Dermis blood vessel endothelial cell (primary cell): Measurements from ENCODE around the gene NEAT1. TPM values are rescaled to one million over a fixed set of nuclear protein-coding genes. Genes with fewer than 3 reads are reported as not detected.
"Not testable (repeated sequence)": the region's sequence is repeated elsewhere in the genome, so short reads cannot be mapped to it uniquely, and the experiment has no call there.

Source experiments
- DNase-seq: peaks from one replicate; pipeline ENCODE4 v3.0.0; 2010
- total RNA-seq: library from RNA; depleted of rRNA; stranded (reverse); fragments of >200 nt; gene quantifications from 2 replicates; pipeline ENCODE4 v1.2.3, GENCODE V29; 2014

Gene NEAT1
- total RNA-seq, 1 donor from 2014 or later, result 189 TPM

DNA sequence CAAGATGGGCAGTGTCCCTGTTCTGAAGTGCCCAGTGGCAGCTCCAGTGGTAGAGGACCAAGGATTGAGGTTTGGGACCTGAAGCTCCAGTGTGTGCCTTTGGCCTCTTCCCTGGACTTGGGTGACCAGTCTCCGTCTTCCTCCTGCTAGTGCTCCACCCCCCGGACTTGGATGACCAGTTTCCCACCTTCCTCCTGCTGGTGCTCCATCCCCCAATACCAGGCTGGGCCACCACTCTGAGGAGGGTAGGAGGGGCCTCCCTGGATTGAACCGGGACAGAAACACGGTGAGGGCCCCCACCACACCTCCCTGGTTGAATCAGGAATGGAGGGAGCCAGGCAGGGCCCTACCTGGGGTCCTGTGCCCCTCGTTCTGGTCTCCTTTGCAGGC, 10.9 kb upstream of the NEAT1 start:
- DNase-seq, result no peak

DNA sequence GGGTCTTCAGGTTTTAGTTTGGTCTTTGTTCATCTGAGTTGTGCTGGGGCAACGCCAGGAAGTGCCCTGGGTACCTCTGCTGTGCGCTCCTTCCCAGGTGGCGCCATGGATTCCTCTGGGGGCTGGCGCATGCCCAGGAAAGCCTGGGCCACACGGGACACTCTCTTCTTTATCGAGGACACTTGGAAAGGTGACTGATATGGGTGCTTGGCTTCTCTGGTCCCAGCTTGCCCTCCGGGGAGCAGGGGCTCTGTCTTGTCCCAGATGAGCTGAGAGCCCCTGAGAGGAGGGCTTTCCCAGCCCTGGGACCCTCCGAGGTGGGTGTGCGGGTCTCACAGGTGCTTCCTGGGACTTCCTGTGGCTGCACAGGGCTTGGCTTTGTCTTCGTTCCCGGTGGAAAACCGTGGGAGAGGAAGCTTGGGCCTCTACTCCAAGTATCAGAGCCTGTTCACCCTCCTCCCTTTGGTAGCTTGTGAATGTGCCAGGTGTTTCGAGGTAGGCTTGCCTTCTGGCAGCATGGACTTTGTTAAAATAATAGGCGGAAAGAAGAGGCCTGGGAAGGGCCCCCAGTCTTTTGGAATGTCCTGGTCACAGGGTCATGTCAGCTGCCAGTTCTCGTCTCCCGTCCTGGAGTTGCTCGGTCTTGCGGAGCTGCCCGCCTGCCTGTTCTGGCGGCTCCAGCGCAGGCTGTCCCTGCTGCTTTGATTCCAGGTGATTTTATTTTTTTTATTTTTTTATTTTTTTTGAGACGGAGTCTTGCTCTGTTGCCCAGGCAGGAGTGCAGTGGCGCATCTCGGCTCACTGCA, 10.1 kb upstream of the NEAT1 start:
- DNase-seq, result no peak

DNA sequence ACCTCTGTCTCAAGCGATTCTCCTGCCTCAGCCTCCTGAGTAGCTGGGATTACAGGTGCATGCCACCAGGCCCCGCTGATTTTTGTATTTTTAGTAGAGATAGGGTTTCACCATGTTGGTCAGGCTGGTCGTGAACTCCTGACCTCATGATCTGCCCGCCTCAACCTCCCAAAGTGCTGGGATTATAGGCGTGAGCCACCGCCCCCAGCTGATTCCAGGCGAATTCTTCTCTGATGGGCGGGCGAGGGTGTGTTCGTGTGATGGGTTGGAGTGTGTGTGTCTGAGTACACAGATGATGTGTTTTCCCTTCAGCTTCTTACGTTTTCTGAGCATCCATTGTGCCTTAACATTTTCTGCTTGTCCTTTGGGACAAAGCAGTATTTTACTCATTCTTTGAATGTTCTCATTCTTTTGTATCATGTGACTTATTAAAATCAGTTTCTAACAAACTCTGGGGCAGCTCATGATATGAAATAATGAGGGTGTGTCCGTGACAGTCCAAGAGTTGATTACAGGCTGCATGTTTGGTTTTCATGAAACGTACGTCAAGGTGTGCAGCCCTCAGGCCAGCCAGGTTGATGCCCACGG, 9.4 kb upstream of the NEAT1 start:
- DNase-seq, result not testable (repeated sequence)

DNA sequence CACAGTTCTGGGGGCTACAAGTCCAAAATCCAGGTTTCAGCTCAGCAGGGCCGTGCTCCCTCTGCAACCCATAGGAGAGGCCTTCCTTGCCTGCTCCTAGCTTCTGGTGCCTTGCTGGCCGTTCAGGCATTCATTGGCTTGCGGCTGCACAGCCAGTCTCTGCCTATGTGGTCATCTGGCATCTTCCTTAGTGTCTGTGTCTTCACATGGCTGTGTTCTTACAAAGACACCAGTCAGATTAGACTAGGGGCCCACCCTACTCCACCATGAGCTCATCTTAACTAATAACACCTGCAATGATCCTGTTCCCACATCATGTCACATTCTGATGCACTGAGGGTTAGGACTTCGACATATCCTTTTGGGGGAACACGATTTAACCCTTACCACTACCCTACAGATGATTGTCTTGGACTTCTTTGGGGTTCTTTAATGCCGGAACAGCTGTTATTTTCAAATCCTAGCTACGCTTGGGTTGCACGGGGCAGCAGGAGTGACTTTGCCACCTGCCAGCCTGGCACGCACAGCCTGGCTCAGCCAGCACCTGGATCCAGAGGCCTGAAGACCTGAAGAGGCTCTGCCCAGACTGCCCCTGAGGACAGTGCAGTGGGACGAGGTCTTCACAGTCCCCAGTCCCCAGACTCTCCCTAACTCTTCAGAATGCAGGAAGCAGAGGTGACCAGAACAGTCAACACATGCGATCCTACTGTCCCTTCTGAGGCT, 7.7 kb upstream of the NEAT1 start:
- no peak for DNase-seq

DNA sequence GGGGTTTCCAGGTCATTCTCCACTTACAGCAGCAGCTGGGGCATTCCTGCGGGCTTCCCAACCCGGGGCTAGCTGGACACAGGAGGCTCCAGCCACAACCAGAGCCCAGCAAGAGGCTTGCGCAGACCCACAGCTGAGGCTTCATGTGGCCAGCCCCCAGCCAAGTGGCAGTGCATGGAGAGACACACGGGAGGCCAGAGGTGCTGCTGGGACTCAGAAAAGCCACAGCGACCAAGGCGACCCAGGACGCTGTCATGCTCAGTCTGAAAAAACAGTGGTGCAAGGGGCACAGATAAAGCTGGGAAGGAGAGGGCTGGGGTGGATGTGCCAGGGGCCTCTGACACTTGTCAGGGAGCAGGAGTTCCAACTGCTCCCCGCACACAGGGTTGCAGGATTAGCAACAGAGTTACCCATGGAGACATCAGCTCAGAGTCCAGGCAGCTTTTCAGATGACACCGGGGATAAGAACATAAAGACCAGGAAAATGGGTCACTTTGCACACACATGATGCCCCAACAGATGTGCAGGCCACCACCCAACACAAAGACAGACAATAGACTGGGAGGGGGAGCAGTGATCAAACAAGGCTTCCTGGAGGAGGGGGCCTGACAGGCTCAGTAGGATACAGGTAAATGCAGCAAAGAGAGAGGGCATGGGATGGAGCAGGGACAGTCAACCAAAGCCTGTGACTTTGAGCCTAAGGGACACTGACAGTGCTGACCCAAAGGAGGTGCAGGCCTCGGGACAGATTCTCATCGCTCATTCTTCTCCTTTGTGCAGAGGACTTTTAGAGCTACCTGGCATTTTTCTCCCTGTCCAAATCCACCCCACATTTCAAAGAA, 6.9 kb upstream of the NEAT1 start:
- DNase-seq, result no peak

DNA sequence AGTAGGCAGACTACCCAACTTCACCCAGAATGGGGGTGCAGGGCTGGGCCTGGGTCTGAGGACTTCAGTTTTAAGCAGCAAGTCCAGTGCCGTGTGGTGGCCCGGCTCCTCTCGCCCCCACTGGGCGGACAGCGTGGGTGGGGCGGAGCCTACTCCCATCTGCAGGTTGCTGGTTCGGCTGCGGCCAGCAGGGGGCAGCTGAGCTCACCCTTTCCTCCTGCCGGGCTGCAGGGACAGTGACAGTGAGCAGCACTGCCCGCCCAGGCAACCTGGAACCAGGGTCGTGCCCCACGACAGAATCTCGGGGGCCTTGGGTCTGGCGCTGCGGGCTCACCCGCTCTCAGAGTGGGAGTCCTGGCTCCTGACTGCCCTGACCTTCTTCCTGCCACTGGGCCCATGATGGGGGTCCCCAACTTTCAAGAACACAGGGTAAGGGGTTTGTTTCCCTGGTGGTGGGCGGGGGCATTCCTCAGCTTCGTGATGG, 6.2 kb upstream of the NEAT1 start:
- peak; percentile 92 for DNase-seq

DNA sequence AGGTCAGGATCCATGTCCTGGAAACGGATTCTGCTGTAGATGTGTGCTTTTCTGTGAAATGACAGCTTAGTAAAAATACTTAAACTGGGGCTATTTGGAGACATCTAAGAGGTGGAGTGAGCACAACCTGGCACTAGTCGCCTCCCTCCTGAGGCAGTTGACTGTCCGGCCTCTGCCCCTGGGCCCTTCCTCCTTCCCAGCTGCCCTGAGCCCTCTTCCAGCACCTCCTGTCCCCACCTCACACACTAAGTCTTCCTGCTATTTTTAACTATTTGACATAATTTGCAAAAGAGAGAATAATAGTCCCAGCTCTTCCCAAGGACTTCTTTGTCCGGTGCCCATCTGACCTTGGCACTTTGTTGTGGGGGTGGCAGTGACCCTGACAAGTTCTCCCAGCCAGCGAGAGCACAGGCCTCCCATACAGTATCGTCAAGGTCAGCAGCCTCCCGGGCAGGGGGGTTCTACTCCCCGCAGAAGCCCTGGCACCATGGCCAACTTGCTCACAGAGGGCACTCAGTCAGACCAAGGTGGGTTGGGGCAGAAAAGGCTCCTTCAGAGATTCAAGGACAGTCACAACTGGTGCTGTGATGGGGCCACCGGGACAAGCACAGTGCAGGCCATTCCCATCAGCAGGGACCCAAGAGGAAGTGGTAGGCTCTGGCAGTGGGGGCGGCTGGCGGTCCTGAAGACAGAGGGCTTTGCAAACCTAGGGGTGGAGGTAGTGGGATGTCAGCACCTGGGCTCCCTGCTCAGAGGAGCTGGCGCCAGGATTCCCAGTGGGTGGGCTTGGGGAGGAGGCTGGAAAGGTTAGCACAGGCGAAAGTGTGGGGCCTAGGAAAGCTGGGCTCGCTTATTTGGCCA, 5.5 kb upstream of the NEAT1 start:
- peak; percentile 27 for DNase-seq

DNA sequence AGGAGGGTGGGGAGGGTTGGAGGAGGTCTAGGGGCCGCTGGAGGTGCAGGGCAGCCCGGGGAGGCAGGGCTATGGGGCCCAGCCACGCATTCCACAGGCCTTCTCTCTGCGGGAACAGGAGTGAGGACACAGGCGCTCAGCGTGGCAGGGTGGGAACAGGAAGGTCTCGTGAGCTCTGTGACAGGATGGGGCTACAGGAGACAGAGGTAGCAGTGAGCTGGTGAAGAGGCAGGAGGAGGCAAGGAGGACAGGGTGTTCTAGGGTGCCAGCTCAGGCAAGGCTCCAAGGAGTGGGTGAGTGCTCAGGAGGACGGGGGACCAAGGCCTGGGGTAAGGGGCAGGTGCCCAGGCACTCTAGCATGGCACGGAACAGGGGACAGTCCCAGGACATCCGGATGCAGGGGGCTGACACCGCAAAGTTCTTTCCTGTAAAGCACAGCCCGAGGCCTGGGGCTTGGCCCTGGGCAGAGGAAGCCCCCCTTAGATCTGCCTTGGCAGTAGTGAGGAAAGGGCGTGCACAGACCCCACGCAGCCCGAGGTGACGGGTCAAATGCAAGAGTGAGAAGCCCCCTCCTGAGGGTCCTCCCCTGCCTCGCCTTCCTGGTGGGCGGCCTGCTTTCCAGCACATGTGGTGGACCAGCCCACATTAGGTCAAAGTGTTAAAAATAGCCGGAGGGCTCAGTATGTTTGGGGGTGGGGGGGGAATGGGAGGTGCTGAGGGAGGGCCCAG, 4.7 kb upstream of the NEAT1 start:
- peak; percentile 56 for DNase-seq

DNA sequence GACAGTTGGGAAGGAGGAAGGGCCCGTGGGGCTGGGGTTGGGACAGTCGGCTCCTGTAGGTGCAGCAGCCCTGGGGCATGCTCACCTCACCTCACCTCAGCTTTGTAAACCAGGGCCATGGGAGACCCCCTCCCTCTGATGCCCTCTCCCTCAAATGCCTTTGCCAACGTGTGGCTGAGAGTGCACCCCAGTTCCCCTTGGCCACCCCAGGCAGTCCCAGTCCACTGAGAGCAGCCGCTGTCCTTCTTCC, 4.2 kb upstream of the NEAT1 start:
- no peak for DNase-seq

DNA sequence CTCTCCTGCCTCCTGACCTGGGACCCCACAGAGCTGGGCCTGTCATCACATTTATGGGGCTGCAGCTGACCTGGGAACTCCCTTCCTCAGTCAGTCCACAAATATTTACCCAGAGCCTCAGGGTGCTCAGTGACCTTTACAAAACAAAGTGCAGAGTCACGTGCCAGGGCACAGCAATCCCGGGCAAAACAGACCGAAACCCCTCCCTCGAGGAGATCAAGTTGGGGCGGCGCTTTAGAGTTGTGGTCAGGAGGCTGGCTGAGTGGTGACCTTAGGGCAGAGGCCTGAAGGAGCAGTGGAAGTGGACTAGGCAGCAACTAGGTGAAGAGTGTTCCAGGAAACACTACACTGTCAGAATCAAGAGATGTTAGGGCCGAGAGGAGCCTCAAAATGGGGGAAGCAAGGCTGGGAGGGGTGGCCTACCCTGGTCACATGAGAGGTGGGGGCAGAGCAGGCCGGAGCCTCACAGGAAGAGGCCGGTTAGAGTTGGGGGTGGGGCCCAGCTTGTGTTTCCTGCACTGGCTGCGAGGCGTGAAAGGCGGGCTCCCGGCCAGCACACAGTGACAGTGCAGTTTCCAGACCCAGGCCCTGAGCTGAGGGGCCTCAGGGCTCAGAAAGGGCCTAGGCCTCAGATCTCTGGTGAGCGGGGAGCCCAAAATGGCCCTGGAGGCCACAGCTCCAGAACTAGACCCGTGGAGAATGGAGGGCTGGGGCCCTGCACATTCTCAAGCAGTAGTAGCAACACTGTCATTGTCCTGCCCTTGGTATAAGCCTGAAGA, 3.7 kb upstream of the NEAT1 start:
- DNase-seq, result peak; percentile 98

DNA sequence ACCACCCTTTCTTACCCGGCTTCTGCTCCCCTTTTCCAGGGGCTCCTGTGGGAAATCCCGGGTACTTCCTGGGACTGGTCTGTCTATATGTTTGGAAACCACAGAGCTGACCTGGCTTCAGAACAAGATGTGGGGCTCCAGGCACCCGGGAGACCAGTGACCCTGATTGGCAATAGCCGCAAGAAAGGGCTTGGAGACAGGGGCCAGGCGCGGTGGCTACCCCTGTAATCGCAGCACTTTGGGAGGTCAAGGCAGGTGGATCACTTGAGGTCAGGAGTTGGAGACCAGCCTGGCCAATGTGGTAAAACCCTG, 3.2 kb upstream of the NEAT1 start:
- DNase-seq, result no peak

DNA sequence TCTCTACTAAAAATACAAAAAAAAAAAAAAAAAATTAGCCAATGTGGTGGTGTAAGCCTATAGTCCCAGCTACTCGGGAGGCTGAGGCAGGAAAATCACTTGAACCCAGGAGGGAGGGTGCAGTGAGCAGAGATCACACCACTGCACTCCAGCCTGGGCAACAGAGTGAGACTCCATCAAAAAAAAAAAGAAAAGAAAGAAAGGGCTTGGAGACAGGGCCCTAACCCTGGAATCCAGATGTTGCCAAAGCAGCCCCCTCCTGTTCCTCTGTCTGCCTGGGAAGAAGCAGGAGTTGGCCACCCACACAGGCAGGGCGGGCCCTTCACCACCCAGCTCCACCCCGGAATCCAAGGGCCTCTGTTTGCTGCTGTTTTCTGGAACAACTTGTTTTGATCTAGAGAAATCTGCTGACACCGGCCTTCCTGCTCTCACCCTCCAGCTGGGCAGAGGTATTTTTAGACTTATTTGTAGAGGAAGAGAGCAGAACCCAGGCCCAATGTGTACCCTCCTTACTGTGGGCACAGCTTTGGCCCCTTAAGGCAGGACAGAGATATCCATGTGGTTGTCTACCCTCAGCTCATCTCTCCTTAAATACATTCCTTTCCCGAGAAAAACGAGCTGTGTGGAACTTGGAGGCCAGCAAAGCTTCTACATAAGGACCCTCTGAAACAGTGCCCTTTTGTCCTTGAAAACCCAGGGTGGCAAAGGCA, 2.7 kb upstream of the NEAT1 start:
- DNase-seq, result peak; percentile 85

DNA sequence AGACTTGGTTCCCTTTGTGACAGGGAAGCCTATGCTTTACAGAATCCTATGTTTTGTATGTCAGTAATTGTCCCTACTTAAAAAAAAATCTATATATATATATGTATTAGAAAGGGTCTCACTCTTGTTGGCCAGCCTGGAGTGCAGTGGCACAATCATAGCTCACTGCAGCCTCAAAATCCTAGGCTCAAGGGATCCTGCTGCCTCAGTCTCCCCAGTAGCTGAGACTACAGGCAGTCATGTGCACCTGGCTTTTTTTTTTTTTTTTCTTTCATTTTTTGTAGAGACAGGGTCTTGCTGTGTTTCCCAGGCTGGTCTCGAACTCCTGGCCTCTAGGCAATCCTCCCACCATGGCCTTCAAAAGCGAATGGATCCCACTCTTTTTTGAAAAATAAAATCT, 2.1 kb upstream of the NEAT1 start:
- no peak for DNase-seq

DNA sequence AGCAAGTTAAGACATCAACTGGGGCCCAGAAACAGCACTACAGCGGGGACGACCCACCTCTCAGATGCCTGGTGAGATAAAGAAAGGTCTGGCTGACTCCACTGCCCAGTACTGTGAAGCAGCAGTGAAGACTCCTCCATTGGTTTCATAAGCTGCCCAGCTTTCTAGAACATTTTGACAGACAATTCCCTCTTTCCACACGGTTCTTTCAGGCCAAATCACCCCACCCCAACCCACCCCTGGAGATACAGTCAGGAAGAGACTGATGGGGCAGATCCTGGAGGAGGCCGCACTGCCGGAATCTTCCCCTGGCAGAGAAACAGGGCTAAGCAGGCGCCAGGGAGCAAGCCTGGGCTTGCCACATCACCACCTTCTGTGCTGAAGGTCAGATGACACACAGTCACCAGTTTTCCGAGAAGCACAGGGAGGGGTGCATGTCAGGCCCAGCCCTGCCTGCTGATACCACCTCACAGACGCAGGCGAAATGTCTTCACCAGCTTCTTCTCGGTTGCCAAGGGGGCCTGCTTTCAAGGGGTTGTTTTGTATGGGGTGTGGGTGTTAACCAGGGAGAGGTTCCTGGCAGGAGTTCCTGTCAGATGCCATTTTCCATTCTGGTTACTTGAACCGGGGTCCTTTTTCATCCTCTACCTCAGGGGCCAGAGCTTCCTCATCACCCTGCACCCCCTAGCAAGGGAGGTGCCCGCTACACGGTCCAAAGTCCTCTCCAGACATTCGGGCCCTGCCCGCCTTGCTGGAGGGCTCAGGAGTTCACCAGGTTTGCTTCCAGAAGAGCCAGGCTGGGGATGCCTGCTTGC, 1.4 kb upstream of the NEAT1 start:
- peak; percentile 97 for DNase-seq

DNA sequence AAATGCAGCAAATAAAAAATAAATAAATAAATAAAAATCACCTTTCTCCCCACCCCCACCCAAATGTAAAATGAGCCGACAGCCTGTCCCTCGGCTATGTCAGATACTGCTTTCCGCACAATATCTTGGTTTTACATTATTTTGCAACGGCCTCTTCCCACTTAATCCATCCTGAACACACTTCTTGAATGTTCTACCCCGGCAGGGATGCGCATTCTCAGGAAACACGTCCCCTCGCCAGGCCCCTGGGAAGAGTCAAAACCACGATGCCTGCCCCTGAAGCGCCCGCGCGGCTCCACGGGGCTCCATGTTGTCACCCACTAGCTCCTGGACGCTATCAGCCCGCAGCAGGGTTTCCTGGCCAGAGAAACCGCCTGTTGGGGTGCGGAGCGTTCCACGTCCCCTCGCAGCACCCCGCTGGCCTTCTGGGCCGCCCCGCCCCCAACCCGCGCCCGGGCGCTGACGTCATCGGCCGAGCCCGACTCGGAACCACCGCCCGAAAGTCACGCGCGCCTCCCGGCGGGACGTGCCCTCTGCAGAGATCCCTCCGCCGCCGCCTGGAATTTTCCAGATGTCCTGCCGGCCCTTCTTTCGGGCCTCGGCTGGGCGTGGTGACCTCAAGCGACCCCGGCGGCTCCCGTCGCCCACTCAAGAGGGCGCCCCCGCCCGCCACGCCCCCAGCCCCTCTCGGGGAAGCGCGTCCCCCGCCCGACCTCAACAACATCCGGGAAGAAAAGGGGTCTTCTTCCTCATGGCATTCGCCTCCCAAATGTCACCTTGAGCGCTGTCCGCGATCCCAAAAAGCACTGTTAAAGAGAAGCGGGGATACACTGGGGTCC, 585 bp upstream of the NEAT1 start:
- DNase-seq, result peak; percentile 98

DNA sequence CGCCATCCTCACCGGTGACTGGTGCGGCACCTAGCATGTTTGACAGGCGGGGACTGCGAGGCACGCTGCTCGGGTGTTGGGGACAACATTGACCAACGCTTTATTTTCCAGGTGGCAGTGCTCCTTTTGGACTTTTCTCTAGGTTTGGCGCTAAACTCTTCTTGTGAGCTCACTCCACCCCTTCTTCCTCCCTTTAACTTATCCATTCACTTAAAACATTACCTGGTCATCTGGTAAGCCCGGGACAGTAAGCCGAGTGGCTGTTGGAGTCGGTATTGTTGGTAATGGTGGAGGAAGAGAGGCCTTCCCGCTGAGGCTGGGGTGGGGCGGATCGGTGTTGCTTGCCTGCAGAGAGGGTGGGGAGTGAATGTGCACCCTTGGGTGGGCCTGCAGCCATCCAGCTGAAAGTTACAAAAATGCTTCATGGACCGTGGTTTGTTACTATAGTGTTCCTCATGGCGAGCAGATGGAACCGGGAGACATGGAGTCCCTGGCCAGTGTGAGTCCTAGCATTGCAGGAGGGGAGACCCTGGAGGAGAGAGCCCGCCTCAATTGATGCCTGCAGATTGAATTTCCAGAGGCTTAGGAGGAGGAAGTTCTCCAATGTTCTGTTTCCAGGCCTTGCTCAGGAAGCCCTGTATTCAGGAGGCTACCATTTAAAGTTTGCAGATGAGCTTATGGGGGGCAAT, 1.1 kb downstream of the NEAT1 start:
- DNase-seq, result peak; percentile 26
